KOPT-K1 (cell line): ENCODE data around the gene PSMD13.
"Not testable (repeated sequence)": the region's sequence is repeated elsewhere in the genome, so short reads cannot be mapped to it uniquely, and the experiment has no call there.

Experiments used
- H3K27ac ChIP-seq: fragments of 200-600 bp; sonication (generic); 2 replicates; pipeline ENCODE4 v1.5.1; 2016; ENCODE audit warnings: antibody characterized with exemption, mild to moderate bottlenecking, low read depth, low read length; ENCODE audit not compliant: poor library complexity, severe bottlenecking
- H3K36me3 ChIP-seq: fragments of 200-600 bp; sonication (generic); 2 replicates; pipeline ENCODE4 v1.5.1; 2017; ENCODE audit warnings: antibody characterized with exemption, mild to moderate bottlenecking, low read length, moderate library complexity; ENCODE audit not compliant: insufficient read depth
- H3K9me3 ChIP-seq: fragments of 200-600 bp; sonication (generic); 2 replicates; pipeline ENCODE4 v1.5.1; 2017; ENCODE audit warnings: antibody characterized with exemption, low read length, mild to moderate bottlenecking; ENCODE audit not compliant: insufficient read depth, poor library complexity, severe bottlenecking

Gene PSMD13

GRCh38 chr11:261624-262023 lies 24.8 kb downstream of the PSMD13 start:
- H3K9me3 ChIP-seq: peaks cover 5% of the 10 kb centered on the region
- no peak overlapping the region for H3K27ac ChIP-seq
- no peaks in the 10 kb centered on the region for H3K36me3 ChIP-seq

- no peaks in the 10 kb centered on the region for H3K36me3 ChIP-seq
- peaks cover 8% of the 10 kb centered on the region for H3K9me3 ChIP-seq
- no peak overlapping the region for H3K27ac ChIP-seq
Observed at GRCh38 chr11:266676-267439, 30.1 kb downstream of the PSMD13 start.

- peaks cover 8% of the 10 kb centered on the region for H3K9me3 ChIP-seq
- H3K36me3 ChIP-seq: no peaks in the 10 kb centered on the region
- H3K27ac ChIP-seq: peak overlapping the region; percentile 95
Observed at GRCh38 chr11:267491-267994, 30.8 kb downstream of the PSMD13 start.

- not testable (repeated sequence) for H3K36me3 ChIP-seq, H3K9me3 ChIP-seq
- H3K27ac ChIP-seq: peak overlapping the region; percentile 95
Observed at GRCh38 chr11:268716-269145, 32.0 kb downstream of the PSMD13 start.

- Histone ChIP-seq H3K36me3 (no peaks in the 10 kb centered on the region), H3K9me3 (peaks cover 8% of the 10 kb centered on the region), H3K27ac (peak overlapping the region; percentile 95)
Observed at GRCh38 chr11:269146-269890, 32.5 kb downstream of the PSMD13 start.

GRCh38 chr11:270451-271318 lies 33.9 kb downstream of the PSMD13 start:
- no peaks in the 10 kb centered on the region for H3K36me3 ChIP-seq
- H3K27ac ChIP-seq: peak overlapping the region; percentile 95
- peaks cover 8% of the 10 kb centered on the region for H3K9me3 ChIP-seq

GRCh38 chr11:271319-271715 lies 34.5 kb downstream of the PSMD13 start:
- peaks cover 7% of the 10 kb centered on the region for H3K9me3 ChIP-seq
- H3K27ac ChIP-seq: peak overlapping the region; percentile 95
- no peaks in the 10 kb centered on the region for H3K36me3 ChIP-seq

- Histone ChIP-seq H3K9me3 (peaks cover 10% of the 10 kb centered on the region), H3K27ac (no peak overlapping the region), H3K36me3 (no peaks in the 10 kb centered on the region)
Observed at GRCh38 chr11:272195-272930, 35.6 kb downstream of the PSMD13 start.

- Histone ChIP-seq H3K36me3 (no peaks in the 10 kb centered on the region), H3K9me3 (peaks cover 10% of the 10 kb centered on the region), H3K27ac (no peak overlapping the region)
Observed at GRCh38 chr11:272931-273198, 36.1 kb downstream of the PSMD13 start.

- no peak overlapping the region for H3K27ac ChIP-seq
- H3K36me3 ChIP-seq: no peaks in the 10 kb centered on the region
- peaks cover 10% of the 10 kb centered on the region for H3K9me3 ChIP-seq
Observed at GRCh38 chr11:276219-276618, 39.4 kb downstream of the PSMD13 start.

- Histone ChIP-seq H3K36me3 (no peaks in the 10 kb centered on the region), H3K9me3 (peaks cover 10% of the 10 kb centered on the region), H3K27ac (peak within 1 kb of the TSS; percentile 41)
Observed at GRCh38 chr11:278001-278951, 41.5 kb downstream of the PSMD13 start, which contains the start of gene NLRP6. Gene NLRP6, plus strand, starts transcription at chr11:278407. Its CDS starts 163 bp downstream, at chr11:278570.

GRCh38 chr11:279040-279965 lies 42.5 kb downstream of the PSMD13 start:
- peaks cover 10% of the 10 kb centered on the region for H3K9me3 ChIP-seq
- H3K27ac ChIP-seq: no peak overlapping the region
- no peaks in the 10 kb centered on the region for H3K36me3 ChIP-seq
